Embryonic facial prominence (tissue), 1 donor: Measurements from ENCODE around the gene ASPSCR1.

Source experiments
- DNase-seq: peaks from one replicate; pipeline ENCODE4 v3.0.0-alpha.2; 2016; ENCODE audit errors: extremely low spot score

The ASPSCR1 gene

DNA sequence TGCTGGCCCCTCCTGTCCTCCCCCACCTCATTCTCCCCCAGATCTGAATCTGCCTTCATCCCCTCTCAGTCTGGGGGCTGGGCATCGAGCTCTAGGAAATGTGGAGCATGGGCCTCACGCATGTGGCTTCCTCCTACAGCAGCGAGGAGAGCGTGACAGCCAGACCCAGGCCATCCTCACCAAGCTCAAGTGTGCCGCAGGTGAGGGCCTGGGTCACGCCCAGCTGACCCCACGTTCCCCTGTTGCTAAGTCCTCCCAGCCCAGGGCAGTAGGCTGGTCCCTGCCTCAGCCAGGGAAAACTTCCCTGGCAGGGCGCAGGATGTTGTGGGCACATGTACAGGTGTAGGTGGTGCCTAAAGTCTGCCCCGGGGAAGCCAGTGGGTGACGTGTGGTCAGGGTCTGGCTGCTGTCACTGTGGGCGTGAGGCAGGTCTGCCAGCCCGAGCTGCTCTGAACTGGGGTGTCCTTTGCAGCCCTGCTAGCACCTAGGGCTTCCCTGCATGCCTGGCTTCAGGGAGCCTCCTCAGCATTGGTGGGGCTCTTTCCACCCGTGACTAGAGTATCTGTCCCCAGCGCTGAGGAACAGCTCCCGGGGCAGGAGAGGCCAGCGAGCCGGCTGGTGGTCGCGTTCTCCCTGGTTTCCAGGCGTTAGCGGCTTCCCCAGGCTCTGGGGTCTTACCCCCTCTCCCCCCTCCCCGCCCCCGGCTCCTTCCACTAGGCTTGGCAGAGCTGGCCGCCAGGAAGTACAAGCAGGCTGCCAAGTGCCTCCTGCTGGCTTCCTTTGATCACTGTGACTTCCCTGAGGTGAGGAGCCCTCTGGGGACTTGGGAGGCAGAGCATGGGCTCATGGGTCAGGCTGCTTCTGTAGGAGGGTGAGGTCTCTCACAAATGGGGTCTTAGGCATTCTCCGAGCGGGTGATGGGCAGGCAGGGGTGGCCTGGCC is 77.9 kb downstream of the ASPSCR1 start:
- DNase-seq = no peak

DNA sequence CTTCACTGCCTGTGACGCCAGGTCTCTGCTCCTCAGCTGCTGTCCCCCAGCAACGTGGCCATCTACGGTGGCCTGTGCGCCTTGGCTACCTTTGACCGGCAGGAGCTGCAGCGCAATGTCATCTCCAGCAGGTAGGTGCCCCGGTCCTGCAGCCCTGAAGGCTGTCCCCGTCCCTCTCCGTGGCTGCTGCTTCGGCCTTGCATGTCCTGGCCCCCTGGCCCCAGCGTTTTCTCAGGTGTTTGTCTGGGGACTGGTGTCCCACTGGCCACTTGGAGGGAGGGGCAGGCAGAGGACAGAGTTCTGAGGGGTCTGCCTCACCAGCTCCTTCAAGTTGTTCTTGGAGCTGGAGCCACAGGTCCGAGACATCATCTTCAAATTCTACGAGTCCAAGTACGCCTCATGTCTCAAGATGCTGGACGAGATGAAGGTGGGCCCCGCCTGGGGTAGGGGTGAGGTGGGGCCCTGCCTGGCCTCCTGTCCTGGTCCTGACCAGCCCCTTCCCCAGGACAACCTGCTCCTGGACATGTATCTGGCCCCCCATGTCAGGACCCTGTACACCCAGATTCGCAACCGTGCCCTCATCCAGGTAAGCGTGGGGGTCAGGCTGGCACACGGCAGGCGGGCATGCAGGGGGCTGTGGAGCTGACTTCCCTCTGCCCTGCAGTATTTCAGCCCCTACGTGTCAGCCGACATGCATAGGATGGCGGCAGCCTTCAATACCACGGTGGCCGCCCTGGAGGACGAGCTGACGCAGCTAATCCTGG is 78.7 kb downstream of the ASPSCR1 start:
- DNase-seq = no peak

DNA sequence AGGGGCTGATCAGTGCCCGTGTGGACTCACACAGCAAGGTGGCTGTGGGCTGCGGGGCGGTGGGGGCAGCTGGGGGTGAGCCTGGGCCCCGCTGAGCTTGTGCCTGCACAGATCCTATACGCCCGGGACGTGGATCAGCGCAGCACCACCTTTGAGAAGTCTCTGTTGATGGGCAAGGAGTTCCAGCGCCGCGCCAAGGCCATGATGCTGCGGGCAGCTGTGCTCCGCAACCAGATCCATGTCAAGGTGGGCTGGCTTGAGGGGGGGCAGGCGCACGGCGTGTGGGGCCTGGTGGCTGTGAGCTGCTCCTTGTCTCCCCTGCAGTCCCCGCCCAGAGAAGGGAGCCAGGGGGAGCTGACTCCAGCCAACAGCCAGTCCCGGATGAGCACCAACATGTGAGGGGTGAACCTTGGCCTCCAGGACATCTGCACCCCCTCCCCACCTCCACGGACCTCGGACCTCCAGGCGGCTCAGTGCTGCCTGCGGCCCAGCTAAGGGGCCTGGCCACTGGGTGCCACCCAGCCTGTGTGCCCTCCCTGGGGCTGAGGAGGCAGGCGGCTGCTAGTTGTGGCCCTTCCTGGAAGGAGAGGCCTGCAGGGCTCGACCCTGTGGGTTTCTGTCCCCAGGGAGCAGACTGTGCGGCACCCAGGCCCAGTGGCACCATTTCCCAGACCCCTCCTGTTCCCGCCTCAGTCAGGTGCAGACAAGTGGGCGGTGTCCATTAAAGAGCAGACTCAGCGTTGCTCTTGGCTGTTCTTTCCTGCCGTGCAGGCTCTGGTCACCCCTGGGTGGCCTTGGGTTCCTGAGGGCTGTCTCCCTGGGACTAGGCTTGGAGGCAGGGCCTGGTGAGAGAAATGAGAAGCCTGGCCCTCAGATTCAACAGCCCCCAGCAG is 79.5 kb downstream of the ASPSCR1 start:
- DNase-seq = no peak

DNA sequence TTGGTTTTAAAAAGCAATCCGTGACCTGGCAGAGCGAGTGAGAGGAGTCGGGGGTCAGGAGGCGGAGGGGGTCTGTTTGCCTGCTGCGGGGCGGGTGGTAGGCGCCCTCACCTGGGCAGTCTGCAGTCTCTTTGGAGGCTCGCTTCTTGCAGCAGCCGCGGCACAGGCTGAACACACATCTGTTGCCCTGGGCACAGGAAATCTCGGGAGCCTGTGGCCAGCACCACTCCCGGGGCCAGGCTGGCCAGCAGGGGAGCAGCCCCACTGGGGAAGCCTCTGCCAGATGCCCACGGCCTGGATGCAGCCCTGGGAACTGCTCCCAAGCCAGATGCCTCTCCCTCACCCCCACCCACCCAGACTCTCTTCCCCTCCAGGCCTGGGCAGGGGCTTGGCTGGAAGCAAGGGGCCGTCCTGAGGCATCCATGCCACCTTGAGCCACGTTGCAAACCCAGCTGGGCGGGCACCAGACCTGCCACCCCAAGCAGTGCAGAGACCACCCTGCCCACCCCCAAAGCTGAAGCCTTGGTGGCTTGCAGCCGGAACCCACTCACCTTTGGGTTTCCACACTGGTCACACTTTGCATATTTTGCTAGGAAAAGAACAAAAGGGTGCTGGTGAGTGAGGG is 80.9 kb downstream of the ASPSCR1 start:
- DNase-seq = no peak

DNA sequence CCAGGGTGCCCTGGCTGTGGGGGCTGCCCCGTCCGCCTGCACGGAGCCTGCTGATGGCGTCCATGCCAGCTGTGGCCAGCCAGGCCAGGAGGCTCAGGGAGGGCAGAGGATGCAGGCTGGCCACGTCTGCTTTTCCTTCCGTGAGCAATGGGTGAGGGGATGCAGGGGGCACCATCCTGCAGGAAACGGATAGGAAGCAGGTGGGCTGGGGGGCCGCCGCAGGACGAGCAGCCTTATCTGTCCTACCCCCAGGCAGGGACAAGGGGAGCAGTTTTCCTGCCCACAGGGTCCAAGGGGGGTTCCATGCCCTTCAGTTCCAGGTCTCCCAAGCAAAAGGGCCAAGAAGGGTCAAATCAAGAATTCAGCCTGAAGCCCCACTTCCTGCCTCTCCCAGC is 81.4 kb downstream of the ASPSCR1 start:
- no peak for DNase-seq

DNA sequence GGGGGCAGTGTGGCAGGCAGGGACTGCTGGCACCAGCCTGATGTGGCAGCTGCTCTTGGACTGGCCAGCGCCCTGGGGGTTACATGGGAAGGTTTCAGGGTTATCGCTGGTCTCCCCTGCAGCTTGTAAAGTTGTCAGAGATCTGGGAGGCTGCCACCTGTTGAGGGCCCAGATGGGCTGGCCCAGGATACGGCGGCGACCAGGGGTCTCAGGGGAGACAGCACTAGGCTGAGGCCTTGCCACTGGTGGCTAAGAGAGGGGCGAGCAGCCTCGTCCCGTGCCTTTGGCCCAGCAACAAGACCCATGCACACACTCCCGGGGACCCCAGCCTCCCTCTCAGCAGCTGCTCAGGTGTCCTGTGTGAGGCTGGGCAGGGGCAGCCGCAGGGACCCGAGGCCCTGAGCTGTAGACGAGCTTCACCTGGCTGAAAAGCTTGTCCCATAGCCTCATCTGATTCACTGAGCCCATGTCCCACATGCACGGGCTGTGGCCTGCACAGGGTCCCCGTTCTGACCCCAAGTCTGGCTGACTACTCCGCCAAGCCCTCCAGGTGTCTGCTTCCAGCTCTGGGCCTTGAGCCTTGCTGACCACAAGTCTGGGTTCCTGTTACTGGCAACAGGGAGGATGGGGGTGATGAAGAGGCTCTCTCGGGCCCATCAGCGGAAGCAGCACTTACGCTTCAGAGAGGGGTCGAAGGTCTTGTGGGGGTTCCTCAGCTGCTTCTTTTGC is 82.0 kb downstream of the ASPSCR1 start:
- no peak for DNase-seq

DNA sequence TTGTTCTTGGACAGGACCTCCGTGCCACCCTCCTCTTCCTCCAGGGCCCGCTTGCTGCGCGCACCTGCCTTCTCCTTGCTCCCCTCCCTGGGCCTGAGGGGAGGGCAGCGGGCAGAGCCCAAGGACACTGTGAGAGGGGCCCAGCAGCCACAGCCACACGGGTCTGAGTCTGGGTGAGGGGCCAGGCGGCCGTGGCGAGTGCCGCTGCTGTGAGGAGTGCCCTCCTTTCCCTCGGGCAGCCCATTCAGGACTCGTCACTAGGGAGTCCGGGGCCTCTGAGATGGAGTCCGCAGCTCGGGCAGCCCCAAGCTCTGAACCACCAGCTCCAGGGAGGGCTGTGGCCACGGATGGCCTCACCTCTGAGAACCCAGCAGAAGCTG is 82.6 kb downstream of the ASPSCR1 start:
- no peak for DNase-seq

DNA sequence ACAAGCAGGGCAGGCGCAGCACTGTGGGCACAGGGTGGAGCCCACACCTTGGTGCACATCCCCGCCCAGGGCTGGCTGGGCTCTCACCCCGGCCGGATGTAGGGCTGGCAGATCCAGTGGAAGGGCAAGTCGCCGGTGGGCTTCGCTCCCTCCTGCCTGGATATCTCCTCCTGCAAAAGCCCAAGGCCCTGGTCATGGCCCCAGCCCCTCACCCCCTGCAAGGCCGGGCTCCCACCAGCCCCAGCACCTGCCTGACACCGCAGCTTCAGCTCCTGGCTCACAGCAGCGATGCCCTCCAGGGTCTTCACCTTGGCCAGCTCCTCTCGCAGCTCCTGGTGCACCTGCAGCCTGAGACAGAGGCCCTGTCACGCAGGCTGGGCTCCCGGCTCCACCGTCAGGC is 83.2 kb downstream of the ASPSCR1 start:
- no peak for DNase-seq

DNA sequence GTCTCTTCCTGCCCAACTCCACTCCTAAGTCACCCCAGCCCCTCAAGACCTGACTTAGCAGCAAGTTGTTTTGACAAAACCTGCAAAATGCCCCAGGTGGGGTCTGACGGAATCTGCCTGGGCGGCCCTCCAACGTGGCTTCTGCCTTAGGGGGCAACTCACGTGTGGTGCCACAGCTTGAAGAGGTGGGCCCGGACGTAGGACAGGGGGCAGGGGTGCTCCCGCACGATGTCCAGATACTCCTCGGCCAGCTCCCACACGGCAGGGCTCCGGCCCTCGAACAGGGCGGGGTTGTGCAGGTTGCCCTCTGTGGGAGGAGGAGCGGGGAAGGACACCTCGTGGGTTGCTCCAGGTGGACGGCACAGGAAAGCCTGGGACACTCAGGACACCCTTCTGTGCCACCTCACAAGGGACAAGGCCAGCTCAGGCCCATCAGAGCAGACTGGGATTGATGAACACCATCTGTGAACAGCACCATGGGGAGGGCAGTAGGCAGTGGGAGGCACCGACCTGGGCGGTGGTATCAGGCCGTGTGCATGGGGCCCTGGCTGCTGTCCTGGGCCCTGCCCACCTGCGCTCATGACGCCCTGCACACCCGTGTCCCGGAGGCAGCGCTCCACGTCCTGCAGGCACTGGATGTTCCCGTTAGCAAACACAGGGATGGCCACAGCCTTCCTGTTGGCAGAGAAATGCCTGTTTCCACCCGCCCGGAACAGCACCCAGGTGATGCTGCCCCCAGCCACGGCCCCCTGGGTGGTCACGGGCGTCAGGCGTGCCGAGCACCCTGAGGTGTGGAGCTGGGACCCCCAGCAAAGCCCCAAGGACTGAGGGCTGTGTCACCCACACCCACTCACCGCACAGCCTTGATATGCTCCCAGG is 83.9 kb downstream of the ASPSCR1 start:
- no peak for DNase-seq

DNA sequence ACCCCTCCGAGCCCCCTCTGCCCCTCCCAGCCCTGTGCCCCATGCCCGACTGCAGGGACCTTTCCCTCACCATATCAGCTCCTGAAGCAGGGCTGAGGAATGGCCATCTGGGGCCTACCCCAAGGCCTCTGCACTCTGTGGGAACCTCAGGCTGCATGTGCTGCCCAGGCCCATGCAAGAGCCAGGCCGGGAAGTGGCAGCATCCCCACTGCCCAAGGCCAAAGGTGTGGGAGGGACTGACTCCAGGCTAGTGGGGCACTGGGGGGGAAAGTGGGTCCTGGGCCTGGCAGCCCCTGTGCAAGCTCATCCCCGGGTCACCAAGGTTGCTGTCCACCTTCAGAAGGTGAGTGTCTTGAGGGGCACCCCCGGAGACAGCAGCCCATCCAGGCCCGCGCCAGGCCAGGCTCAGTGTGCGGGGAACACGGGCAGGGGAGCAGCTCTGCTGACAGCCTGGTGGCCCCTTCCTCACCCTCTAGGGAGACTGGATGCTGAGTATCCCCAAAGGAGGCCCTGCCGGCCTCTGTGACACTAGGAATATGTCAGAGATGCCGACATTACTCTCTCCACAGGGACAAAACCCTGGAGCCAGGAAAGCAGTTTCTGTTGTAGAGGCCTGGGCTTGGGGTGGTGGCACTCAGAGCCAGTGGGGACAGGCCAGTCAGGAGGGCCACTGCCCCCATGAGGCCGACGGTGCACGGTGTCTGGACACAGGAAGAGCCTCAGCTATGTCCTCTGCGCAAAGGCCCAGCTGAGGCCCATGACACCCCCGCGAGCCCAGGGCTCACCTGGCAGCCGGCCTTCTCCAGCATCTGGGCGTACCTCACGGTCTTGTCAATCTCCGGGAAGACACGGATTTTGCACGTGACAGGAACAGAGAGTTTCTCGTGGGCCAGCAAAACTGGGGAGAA is 84.9 kb downstream of the ASPSCR1 start:
- DNase-seq = no peak

DNA sequence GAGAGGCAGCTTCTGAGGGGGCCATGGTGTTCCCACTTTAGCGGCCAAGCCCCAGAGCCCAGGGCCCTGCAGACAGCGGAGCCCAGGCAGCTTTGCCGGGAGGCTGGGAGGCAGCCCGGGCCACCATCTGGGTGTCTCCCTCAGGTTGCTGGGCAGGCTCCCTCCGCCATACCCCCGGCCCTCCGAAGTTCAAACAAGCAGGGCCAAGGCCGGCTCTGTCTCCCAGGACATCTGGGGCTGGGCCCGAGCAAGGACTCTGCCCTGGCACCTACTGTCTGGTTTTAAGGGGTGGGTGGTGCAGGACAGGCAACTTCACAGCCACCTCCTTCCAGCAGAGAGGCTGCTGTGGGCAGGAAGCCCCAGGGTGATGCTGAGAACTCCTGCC is 85.5 kb downstream of the ASPSCR1 start:
- no peak for DNase-seq

DNA sequence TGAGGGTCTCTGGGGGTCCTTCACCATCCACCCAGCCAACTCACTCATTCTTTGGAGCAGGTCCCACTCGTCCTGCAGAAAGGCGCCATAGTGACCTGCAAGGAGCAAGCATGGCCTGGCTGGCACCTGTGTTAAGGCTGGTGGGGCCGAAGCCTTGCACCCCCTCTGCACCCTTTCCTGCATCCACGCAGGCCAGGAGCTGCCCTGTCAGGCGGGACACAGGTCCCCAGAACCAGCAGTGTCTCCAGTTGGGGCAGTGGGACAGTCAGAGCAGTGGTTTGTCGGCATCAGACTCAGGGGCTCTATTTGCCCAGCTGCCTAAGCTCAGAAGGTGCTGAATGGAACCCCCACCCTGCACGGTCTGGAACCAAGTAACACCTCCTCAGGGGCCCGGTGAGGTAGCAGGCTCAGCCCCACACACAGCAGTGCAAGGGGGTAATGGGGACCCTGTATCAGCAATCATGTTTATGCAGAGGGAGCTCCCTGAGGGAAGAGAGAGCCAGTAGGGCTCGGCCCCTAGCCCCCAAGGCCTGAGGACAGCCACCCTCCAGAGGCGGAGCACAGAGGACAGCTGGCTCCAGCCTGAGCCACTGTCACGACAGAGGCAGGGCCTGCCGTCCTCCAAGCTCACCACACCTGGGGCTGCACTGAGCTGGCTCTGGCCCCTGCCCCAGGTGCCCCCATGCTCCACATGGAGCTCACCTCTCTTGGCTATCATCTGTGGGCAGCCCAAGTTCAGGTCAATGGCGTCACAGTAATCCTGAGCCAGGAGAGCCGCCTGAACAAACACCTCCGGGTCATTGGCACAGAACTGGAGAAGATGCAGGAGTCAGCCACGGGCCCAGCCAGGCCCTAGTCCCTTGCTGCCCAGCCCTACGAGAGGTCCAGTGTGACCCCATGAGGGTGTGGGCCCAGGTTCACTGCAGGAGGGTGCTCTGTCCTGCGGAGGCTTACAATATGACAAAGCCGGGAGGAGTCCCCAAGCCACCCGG is 86.3 kb downstream of the ASPSCR1 start:
- DNase-seq = no peak

DNA sequence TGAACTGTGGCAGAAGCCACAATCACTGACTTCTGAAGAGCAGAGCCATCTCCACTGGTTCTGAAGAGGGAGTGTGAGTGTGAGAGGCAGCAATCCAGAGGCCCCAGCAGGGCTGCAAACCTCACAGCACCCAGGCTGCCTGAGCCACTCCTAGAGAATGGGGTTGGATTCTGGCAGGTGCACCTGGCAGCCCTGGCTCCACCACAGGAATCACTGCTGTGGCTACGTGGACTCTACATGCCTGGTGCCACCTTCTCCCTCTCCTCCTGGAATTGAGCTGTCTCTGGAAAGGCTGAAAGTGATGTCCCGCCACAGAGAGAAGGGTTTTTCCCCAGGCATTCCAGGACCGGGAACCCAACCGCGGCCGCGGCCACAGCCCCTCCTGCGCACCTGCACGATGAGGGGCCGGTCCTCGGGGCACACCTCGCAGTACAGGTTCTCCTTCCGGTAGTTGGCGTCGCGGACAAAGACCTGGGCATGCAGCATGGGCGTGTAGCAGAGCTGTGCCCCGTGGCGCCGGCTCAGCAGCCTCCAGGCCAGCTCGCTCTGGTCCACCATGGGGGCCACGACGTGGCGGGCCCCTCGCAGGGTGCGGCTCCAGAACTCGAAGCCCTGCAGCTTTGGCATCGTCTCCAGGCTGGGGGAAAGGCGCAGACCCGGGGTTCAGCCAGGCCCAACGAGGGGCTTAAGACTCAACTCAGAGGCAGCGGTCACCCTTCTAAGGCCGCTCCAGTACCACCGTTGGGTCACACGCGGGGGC is 87.2 kb downstream of the ASPSCR1 start:
- no peak for DNase-seq

DNA sequence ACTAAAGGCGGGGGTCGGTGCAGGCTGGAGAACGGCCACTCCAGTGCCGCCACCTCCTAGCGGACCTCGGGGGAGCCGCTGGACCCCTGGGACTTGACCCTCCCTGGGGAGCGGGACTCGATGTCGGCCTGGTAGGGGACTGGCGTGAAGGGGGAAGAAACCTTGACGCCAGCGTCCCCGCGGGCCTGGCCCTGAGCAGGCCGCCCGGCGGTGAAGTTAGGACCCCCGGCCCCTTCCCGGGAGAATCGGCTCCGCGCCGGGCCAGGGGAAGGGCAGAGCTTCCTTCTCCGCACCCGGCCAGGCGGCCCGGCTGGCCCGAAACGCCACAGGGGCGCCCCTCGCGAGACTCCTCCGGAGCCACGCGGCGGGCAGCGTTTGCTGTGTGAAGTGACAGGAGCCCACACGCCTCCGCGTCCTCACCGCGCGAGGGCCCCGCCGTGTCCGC is 87.8 kb downstream of the ASPSCR1 start:
- DNase-seq = no peak

DNA sequence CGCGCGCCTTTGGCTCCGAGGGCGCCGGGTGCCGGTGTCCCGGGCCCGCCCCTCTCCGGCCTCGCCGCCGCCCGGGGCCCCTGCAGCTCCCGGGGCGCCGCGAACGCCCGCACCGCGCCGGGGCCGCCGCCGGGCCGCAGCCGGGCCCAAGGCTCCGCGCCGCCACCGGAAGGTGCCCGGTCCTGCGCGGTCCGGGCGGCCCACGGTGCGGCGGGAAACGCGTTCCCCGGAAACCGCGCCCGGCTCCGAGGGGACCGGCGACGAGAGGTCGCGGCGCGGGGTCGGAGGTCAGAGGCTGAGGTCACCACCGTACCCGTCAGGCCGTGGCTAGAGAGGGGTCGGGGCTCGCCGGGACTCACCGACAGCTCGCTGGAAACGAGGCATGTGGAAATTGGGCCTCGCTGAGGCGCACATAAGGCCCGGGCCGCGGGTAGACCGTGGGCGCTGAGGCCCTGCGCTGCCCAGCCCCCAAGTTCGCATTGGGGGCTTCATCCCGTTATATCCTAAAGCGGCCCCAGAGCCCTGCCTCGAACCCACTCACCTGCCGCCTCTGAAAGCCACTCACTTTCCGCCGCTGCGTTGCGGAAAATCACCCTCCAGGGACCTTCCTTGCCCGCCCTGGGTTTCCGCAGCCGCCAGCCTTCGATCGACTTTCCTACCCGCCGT is 88.3 kb downstream of the ASPSCR1 start, which contains the start of gene DUS1L:
TSS of gene DUS1L (minus strand) at position 167 of the 666 bp plus-strand sequence. CDS start 745 bp downstream, outside the sequence.
- DNase-seq = no peak
